ENCODE data around the gene KCNQ2. TPM values are rescaled to one million over a fixed set of nuclear protein-coding genes. Genes with fewer than 3 reads are reported as not detected.

KCNQ2 gene
- total RNA-seq, 4 donors from 2014 or later: not detected

- H3K27me3 ChIP-seq: peaks cover 0 to 98% (median under 1%) of the 10 kb centered on the region in 4 donors
- no peak for TF ChIP-seq POLR2A (IDR thresholded peaks at IDR 0.05)
- TF ChIP-seq CTCF (IDR thresholded peaks at IDR 0.05): no peak
- H3K4me3 ChIP-seq: no peak overlapping the region
- whole genome bisulfite sequencing, 2 donors: 82 to 85% methylated on average over 9 to 24 of the region's 36 CpGs
- H3K4me1 ChIP-seq: peaks cover 0 to 23% (median 3%) of the 10 kb centered on the region in 3 donors
- H3K9me3 ChIP-seq: no peaks in the 10 kb centered on the region
- intact Hi-C loops (cut with DNase I): no loop called here
- DNase-seq: no peak
- no peak overlapping the region for H3K27ac ChIP-seq
- H3K36me3 ChIP-seq: no peaks in the 10 kb centered on the region
Measured at GRCh38 chr20:63458170-63459069, 14.0 kb downstream of the KCNQ2 start.

- Histone ChIP-seq H3K4me1 (peaks cover 0 to 23% (median 3%) of the 10 kb centered on the region in 3 donors), H3K27me3 (peaks cover 0 to 98% (median 2%) of the 10 kb centered on the region in 4 donors), H3K4me3 (no peak overlapping the region), H3K36me3 (no peaks in the 10 kb centered on the region), H3K27ac (no peak overlapping the region), H3K9me3 (no peaks in the 10 kb centered on the region)
- intact Hi-C loops (cut with DNase I): no loop called here
- no peak for DNase-seq
- no peak for TF ChIP-seq CTCF (IDR thresholded peaks at IDR 0.05)
- WGBS, 2 donors: 20 to 35% methylated on average over 1 to 10 of the region's 17 CpGs
Measured at GRCh38 chr20:63457737-63458136, 14.7 kb downstream of the KCNQ2 start.

GRCh38 chr20:63456429-63457284 lies 15.8 kb downstream of the KCNQ2 start:
- intact Hi-C loops (cut with DNase I): no loop called here
- H3K4me1 ChIP-seq: peaks cover 0 to 23% (median 3%) of the 10 kb centered on the region in 3 donors
- no peak overlapping the region for H3K27ac ChIP-seq
- no peak overlapping the region for H3K4me3 ChIP-seq
- 48 to 52% methylated on average over 7 of the region's 40 CpGs for WGBS, 2 donors
- no peaks in the 10 kb centered on the region for H3K9me3 ChIP-seq
- TF ChIP-seq CTCF (IDR thresholded peaks at IDR 0.05): no peak
- no peaks in the 10 kb centered on the region for H3K36me3 ChIP-seq
- peaks cover 0 to 98% (median 2%) of the 10 kb centered on the region in 4 donors for H3K27me3 ChIP-seq
- no peak for DNase-seq

GRCh38 chr20:63455568-63455859 lies 16.9 kb downstream of the KCNQ2 start:
- WGBS, 2 donors: 67% methylated on average over 1 of the region's 10 CpGs; no CpG with 5 or more reads in 1 of the 2 donors

More at GRCh38 chr20:63455568-63455859, 16.9 kb downstream of the KCNQ2 start:
- Histone ChIP-seq H3K4me3 (no peak overlapping the region), H3K27me3 (peaks cover 0 to 96% (median 2%) of the 10 kb centered on the region in 4 donors), H3K27ac (no peak overlapping the region), H3K36me3 (no peaks in the 10 kb centered on the region), H3K9me3 (no peaks in the 10 kb centered on the region), H3K4me1 (peaks cover 0 to 23% (median 3%) of the 10 kb centered on the region in 3 donors)
- TF ChIP-seq CTCF (IDR thresholded peaks at IDR 0.05) (no peak), POLR2A (IDR thresholded peaks at IDR 0.05) (no peak)
- intact Hi-C loops (cut with DNase I): no loop called here
- no peak for DNase-seq
